SH-SY5Y (cell line): ENCODE results near the gene ITLN1.

Source experiments
- GATA2 ChIP-seq: IDR thresholded peaks from 2 replicates; pipeline ENCODE4 v1.6.1; 2011; ENCODE audit warnings: mild to moderate bottlenecking, low read depth, low read length
- GATA3 ChIP-seq: IDR thresholded peaks from 2 replicates; pipeline ENCODE4 v1.6.1; 2011; ENCODE audit warnings: low read depth, mild to moderate bottlenecking, low read length, moderate library complexity

DNA sequence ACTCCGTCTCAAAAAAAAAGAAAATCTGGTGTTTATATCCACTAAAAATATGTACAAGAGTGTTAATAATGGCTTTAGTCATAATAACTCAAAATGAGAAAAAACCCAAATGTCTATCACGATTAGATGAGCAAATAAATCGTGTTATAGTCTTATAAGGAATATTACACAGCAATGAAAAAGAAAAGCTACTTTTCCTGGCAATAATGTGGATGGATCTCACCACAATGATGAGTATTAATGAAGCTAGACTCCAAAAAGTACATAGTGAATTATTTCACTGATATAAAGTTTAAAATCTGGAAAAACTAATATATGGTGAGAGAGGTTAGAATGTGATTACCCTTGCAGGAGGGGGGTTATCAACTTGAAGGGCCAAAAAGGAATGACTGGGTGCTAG lies 32.0 kb downstream of the ITLN1 start:
- no peak for TF ChIP-seq GATA3
- TF ChIP-seq GATA2: no peak
